Fibroblast of skin of right biceps (primary cell): ENCODE results near the gene LRIG1.
A peak's percentile ranks its signal among the peaks of the same experiment; 100 is the strongest.

Experiments
- DNase-seq: peaks from one replicate; pipeline ENCODE4 v3.0.0-alpha.2; 2013

Gene LRIG1, protein sequence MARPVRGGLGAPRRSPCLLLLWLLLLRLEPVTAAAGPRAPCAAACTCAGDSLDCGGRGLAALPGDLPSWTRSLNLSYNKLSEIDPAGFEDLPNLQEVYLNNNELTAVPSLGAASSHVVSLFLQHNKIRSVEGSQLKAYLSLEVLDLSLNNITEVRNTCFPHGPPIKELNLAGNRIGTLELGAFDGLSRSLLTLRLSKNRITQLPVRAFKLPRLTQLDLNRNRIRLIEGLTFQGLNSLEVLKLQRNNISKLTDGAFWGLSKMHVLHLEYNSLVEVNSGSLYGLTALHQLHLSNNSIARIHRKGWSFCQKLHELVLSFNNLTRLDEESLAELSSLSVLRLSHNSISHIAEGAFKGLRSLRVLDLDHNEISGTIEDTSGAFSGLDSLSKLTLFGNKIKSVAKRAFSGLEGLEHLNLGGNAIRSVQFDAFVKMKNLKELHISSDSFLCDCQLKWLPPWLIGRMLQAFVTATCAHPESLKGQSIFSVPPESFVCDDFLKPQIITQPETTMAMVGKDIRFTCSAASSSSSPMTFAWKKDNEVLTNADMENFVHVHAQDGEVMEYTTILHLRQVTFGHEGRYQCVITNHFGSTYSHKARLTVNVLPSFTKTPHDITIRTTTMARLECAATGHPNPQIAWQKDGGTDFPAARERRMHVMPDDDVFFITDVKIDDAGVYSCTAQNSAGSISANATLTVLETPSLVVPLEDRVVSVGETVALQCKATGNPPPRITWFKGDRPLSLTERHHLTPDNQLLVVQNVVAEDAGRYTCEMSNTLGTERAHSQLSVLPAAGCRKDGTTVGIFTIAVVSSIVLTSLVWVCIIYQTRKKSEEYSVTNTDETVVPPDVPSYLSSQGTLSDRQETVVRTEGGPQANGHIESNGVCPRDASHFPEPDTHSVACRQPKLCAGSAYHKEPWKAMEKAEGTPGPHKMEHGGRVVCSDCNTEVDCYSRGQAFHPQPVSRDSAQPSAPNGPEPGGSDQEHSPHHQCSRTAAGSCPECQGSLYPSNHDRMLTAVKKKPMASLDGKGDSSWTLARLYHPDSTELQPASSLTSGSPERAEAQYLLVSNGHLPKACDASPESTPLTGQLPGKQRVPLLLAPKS

DNA sequence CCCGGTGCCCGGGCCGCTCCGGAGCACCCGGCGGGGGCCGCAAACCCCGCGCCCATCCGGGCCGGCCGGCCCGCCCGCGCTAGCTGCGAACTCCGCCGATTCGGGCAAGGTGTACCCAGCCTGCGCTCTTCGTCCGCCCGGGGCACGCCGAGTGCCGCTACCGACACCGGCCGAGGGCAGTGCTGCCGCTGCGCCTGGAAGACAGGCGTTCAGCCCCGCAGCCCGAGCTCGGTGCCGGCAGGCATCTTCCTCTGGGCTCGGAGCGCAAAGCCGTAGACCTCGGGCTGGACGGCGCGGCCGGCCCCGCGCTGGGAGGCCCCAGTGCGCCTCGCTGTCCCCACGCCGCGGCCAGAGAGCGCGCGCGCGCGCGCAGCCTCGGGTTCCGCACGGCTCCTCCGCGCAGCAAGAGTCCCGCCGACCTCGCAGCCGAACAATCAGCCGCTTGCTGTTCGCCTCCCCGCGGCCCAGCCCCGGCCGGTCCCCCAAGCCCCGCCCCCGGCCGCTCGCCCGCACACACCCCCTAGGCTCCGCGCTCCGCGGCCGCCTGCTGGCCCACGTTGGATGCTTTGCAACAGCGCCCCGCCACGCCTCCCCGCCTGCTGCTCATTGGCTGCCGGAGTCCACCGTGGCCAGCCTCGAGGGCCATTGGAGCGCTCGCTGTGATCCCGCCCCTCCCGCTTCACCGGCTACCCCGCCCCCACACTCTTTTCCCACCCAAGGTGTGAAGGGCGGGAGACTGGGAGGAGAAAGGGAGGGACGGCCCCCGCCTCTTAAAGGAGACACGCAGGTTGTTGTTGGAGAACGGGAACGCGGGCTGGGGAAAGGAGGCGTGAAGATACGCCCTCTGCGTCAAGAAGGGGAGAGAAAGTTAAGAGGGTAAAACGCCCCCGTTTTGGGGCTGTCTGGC, at the start of gene LRIG1:
LRIG1 (minus strand) TSS at position 447 of the 907 bp plus-strand sequence. CDS start 615 bp downstream, outside the sequence.
- DNase-seq = peak; percentile 99

DNA sequence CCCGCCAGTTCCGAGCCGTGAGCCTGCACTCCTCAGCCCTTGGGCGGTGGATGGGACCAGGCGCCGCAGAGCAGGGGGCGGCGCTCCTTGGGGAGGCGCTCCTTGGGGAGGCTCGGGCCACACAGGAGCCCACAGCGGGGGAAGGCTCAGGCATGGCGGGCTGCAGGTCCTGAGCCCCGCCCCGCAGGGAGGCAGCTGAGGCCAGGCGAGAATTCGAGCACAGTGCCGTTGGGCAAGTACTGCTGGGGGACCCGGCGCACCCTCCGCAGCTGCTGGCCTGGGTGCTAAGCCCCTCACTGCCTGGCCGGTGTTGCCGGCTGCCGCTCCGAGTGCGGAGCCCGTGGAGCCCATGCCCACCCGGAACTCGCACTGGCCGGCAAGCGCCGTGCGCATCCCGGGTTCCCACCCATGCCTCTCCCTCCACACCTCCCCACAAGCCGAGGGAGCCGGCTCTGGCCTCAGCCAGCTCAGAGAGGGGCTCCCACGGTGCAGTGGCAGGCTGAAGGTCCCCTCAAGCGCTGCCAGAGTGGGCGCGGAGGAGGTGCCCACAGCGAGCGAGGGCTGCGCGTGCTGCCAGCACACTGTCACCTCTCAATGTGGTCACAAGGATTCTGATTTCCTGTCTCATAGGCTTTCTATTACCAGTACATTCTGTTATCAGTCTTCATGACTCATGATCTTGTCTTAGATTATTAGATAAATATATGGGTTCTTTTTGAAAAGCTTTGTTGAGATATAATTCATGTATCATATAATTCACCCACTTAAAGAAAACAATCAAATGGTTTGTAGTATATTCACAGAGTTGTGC, 44.0 kb upstream of the LRIG1 start:
- no peak for DNase-seq

DNA sequence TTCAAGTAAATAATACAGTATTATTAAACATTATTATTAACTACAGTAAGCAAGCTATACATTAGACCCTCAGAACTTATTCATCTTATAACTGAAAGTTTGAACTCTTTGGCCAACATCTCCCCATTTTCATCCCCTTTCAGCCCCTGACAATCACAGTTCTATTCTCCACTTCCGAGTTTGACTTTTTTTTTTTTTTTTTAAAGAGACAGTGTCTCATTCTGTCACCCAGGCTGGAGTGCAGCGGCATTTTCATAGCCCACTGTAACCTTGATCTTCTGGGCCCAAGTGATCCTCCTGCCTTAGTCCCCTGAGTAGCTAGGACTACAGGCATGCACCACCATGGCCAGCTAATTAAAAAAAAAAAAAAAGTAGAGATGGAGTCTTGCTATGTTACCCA, 41.3 kb upstream of the LRIG1 start:
- DNase-seq = no peak

DNA sequence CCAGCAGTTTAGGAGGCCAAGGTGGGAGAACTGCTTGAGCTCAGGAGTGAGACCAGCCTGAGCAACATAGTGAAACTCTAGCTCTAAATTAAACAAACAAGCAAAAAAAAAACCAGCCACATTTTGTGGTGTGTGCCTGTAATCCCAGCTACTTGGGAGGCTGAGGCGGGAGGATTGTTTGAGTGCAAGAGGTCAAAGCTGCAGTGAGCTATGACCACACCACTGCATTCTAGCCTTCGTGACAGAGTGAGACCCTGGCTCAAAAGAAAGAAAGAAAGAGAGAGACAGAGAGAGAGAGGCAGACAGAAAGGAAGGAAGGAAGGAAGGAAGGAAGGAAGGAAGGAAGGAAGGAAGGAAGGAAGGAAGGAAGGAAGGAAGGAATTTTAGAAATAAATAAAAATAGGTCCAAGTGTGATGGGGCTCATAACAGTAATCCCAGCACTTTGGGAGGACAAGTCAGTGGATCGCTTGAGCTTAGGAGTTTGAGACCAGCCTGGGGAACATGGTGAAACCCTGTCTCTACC, 38.7 kb upstream of the LRIG1 start:
- no peak for DNase-seq

DNA sequence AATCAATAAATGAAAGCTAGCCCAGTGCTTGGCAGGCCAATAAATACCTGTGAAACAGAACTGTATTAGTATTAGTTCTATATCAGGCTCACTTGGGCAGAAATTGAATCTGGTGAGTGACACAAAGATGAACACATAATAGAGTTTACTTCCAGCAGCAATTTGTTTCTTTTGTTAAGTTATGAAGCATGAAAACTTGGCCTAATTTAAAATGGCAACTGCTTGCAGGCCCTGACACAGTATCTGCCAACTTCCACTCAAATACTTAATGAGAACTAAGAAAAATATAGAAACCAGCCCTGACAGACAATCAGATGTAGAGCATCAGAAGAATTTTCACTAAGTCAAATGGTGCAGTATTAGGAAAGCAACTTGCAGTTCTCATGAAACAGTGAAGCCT, 37.6 kb upstream of the LRIG1 start:
- no peak for DNase-seq

DNA sequence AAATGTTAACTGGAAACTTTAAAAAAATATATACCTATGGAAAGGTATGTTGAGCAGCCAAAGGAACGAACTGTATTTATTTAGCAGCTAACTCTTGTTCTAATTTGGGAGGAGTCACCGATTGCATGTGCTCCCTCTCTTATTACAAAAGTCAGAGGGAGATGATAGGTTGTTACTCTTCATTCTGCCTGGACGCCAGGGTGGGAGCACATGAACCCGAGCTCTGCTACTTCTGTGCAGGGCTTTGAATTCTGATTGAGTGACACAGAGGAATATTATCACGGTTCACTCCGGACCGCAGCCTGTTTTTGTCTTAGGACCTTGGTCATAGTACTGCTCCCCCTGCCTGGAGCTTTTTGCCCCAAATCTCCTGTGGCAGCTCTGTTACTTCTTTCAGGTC, 36.9 kb upstream of the LRIG1 start:
- DNase-seq = no peak

DNA sequence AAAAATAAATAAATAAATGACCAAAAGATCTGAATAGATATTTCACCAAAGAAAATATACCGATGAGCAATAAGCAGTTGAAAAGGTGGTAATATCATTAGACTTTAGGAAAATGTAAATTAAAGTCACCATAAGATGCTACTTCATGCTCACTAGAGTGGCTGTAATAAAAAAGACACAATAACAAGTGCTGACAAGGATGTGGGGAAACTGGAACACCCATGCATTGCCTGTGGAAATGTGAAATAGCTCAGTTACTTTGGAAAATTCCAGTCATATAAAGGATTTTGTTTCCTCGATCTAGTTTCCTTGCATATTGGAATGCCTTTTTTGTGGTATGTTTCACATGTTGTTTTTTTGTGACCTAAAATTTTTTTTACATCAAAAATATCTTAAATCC, 36.0 kb upstream of the LRIG1 start:
- no peak for DNase-seq

DNA sequence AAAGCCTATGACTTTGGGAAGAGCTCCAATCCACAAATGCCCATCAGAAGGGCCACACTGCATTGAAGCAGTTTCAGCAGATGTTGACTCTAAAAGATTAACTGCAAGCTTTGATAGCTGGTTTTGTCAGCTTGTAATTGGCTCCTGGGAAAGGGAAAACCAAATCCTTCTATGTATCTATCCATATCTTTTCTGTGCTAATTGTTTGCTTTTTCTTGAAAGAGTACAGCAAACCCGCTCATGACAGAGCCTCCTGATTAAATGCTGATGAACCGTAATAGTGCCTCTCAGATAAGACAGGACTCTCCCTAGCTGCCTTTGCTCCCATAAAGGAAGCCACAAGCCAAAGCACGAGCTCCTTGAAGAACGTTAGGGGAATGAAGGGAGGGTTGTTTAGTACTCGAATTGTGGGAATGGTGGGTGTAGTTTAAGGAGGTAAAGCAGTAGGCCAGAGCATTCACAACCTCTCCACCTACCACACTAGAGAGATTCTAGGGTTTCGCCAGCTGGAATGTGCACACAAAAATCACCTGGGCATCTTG, 33.6 kb upstream of the LRIG1 start:
- no peak for DNase-seq

DNA sequence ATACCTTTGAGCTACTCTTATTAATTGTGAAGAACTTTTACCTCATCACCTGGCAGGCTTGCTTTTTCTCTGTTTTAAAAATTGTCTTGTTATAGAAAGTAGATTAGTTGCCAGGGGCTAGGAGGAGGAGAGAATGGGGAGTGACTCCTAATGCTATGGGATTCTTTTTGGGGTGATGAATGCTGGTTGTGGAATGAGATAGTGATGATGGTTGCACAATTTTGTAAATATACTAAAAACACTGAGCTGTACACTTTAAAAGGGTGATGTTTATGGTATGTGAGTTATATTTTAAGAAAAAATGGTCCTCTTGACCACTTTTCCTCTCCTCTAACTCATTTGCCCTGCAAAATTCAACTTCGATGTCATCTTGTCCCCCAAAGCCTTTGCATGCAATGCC, 31.8 kb upstream of the LRIG1 start:
- DNase-seq = no peak

DNA sequence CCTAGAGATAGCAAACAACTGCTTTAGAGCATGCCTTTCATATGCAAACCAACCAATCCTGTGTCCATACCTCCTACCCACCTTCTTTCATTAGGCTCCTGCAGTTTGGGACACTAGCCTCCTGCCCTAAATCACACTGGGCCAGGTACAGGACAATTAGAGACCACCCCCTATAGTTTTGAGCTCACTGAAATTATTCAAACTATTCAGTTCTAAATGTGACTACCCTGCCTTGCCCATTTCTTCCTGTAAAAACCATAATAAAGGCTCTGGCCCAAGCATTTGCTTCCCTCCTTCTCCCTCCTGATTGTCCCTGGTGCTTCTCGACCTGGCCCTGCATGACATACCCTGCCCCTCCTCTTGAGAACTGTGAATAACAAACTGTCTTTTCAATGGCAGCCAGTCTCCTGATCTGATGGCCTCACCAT, 31.4 kb upstream of the LRIG1 start:
- no peak for DNase-seq

DNA sequence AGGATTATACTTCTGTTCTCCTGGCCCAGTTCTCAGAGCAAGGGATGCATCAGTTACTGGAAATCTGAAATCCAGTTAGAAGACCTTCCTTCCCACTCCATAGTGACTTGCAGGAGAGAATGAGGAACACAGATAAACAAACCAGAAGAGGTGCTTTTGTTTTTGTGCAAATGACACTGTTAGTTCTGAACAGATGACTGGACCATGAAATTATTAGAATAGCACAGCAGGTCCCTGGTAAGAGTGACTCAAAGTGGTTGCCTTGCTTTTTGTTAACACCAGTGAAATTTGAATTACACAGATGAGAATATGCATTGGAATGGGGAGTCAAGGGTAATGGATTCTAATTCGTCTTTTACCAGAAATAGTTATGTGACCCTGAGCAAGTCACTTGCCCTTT, 30.4 kb upstream of the LRIG1 start:
- DNase-seq = no peak

DNA sequence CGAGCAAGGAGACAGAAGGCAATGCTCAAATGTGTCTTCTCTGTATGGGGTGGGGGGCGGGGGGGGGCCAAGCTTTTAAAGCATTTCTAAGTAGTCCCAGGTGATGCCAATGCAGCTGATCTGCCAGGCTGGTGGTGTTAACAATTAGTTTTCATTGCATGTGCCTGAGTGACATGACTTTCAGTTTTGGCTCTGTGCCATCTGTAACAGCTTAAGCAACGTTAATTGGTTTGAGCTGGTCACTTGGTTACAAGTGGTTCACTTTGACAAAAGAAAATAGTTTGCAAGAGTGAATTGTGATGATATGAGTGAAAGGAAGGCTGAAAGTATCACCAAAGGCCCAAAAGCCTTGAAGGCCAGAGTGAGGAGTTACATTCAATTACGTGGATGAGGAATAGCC, 26.4 kb upstream of the LRIG1 start:
- DNase-seq = no peak

DNA sequence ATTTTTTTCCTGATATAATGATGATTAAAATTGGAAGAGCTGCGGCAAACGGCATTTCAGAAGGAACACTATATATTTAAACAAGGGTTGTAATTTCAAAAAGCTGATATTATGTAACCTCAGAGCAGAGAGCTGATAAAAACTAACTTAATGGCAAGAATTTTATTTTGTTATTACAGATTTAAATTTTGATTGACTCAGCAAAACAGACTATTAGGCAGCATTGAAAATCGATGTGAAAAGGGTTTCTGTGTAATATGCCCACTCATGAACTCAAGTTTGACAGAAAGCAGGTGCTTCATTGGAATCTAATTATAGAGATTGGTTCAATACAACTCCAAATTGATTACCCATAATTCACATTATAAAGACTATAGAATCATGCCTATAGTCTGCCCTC, 24.9 kb upstream of the LRIG1 start:
- no peak for DNase-seq

DNA sequence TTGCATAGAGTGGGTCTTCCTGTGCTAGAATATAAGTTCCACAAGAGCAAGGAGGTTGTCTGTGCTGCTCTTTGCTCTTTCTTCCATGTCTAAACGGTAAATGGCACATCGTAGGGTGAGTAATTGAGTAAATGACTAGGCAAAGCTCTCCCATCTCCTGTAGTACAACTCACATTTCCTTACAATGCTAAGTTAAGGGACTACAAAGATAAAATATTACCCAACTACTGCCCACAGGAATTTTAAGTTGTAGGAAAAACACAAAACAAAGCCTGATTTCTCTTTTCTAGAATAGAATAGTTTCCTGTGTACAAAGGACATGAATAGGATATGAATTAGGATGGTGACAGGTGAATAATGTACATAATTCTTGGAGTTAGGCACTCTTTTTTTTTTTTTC, 19.9 kb upstream of the LRIG1 start:
- peak; percentile 49 for DNase-seq

DNA sequence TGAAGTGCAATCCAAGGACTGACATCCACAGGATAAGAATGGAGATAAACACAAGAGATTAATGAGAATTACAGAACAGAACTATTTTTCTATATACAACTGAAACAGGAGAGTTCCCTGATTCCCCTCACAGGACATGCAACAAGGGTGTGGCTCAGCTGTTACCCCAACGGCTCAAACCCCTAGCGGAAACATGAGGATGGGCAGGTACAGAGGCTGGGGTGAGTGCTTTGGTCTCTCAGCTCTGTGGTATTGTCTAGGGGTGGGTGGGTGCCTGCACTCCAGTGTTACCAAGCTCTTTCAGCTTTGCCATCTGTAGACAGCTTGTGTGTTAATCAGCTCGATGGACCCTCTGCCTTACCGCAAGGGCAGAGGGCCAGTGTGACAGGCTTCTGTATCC, 17.8 kb upstream of the LRIG1 start:
- DNase-seq = no peak

DNA sequence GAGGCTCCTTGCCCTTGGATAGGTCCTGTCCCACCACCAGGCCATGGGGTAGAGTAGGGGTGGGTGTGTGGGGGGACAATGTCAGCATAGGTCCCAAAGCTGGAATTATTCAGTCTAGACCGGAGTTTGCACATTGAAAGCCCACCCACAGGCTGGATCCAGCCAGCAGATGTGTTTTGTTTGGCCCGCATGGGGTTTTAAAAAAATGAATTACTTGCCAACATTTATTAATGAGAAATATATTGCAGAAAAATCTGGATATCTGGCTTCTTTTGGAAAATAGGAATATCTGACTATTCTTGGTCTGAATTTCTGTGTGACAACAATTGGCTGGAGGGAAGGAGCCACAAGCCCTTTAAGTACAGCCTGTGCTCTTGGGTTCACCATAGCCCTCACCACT, 17.3 kb upstream of the LRIG1 start:
- DNase-seq = no peak

DNA sequence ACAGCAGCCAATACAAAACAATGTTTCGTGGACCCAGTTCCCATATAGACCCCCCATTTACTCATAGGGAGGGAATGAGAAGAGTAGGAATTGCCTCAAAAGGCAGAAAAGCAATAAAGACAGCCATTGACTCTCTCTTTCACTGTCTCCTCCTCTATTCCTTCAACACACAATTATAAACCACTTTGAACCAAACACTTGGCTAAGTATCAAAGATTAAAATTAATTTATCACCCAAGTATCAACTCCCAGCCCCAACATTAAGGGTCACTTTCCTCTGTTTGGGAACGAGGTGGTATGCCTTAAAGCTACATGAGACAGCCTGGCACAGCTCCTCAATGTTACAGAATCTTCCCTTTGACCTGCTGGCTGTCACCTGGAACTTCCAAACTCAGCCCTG, 16.4 kb upstream of the LRIG1 start:
- DNase-seq = no peak

DNA sequence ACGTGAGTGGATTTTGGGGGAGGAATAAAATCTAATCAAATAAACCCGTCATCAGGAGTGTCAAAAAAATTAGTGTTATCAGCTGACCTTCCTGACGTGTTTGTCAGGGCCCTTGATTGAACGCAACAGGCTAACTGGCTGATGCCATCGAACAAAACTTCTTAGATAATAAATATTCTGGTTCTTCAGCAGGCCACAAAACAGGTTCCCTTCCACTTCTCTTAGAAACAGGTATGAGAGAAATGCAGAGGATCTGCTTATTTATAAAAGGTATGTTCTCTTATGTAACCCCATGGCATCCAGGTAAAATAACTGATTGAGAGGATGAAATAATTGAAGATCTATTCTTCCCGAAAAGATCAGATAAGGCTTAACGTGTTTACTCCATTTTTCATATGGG, 7.6 kb upstream of the LRIG1 start:
- no peak for DNase-seq

DNA sequence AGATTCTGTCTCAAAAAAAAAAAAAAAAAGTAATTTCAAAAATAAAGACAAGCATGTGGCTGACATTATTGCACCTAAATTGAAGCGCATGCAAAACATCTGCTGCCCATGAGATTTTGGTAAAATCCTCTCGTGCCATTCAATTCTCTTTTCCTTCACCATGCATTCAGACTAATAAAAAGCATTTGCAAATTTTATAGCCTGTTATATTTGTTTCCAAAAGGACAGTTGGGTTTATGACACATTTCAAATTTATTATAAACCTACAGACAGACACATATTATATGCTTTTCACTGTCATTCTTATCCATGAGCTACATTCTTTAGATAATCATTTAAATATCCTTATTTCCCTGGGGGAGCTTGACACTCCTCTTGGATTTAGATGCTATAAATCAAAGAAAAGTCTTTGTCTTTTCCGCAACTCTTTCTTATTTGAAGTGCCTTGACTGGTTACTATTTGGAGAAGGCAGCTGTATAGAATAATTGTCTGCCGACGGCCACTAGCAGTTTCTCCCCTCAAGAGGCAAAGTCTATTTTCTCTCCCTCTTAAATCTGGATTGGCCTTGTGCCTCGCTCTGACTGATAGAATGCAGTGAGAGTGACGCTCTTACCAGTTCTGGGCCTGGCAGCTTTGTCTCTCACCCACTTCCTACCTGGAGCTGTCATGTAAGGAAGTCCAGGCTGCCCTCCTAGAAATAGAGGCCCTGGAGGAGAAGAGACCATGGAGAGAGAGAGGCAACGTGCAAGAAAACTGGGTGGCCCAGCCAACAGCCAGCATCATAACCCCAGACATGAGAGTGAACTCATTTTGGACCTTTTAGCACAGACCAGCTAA, 6.8 kb upstream of the LRIG1 start:
- DNase-seq = peak; percentile 12

DNA sequence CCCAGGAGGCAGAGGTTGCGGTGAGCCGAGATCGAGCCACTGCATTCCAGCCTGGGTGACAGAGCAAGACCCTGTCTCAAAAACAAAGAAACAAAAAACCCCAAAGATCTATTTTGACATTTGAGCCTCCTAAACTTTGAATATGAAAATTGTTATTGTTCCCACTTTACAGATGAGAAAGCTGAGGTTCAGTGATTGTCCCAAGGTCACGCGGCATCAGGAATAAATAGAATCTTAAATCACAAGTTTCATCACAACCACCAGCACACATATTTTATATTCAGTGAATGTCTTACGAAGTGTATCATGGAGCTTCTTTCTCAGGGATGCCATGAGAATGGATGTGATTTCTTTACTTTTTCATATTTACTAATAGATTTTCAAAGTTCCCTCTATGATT, 5.3 kb upstream of the LRIG1 start:
- no peak for DNase-seq
